SKM-1 (cell line): ENCODE data around the gene MAD2L1.
A peak's percentile ranks its signal among the peaks of the same experiment; 100 is the strongest.
"Not testable (repeated sequence)": the region's sequence is repeated elsewhere in the genome, so short reads cannot be mapped to it uniquely, and the experiment has no call there.

ENCODE experiments used
- DNase-seq: peaks from one replicate; lab custom pipeline; 2025; ENCODE audit not compliant: unreplicated experiment; lab: John Stamatoyannopoulos, UW

The MAD2L1 gene

DNA sequence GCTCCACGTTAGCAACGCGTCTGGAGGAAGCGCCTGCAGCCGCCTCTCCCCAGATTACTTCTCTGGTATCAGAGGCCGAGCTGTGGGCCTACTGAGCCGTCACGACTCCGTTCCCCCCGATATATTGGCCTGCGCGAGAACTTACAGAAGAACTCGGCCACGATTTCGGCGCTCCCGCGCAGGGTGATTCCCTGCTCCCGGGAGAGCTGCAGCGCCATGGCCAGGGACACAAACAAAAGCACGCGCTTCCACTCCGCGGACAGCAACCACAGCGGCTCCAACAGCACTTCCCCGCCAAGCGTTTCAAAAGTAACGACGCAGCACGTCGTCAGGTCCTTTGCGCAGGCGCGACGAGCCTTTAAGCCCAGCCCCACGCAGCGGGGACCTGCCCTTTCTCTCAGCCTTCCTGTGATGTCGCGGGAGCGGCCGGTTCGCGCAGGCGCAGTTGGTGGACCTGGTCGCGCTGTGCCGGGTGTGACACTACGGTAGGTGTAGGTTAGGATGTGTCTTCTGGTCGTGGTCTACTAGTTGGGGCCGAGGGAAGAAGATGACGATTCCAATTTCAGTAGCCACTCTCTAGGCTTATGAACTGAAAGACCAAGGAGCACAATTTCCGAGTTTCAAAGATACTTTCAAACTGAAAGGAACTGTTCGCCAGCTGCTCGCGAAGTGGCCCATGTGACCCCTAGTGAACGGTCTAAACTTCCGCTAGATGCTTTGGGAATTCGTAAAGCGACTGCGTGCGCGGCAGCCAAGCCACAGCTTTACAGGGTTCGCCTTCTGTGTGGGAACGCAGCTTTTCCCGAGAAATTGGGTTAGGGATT, at the start of gene MAD2L1:
Gene MAD2L1, minus strand, starts transcription at position 332 of the 824 bp plus-strand sequence. Its CDS starts 114 bp downstream, at position 218.
- peak; percentile 95 for DNase-seq

- DNase-seq = no peak
Measured at GRCh38 chr4:120111745-120112144, 45.1 kb upstream of the MAD2L1 start.

- no peak for DNase-seq
Measured at GRCh38 chr4:120109406-120109805, 42.8 kb upstream of the MAD2L1 start.

- no peak for DNase-seq
Measured at GRCh38 chr4:120105472-120105871, 38.8 kb upstream of the MAD2L1 start.

GRCh38 chr4:120096508-120097297, 30.1 kb upstream of the MAD2L1 start:
- DNase-seq = no peak

- no peak for DNase-seq
Measured at GRCh38 chr4:120088507-120088906, 21.9 kb upstream of the MAD2L1 start.

DNA sequence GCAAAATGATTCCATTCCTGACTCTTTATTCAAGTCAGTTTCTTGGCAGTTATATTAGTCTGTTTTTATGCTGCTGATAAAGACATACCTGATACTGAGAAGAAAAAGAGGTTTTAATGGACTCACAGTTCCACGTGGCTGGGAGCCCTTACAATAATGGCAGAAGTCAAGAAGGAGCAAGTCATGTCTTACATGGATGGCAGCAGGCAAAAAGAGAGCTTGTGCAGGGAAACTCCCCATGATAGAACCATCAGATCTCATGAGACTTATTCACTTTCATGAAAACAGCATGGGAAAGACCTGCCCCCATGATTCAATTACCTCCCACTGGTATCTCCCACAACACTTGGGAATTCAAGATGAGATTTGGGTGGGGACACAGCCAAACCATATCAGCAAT, 21.4 kb upstream of the MAD2L1 start:
- DNase-seq = not testable (repeated sequence)

GRCh38 chr4:120085705-120086104, 19.1 kb upstream of the MAD2L1 start:
- DNase-seq = no peak

- DNase-seq = no peak
Measured at GRCh38 chr4:120084327-120084726, 17.7 kb upstream of the MAD2L1 start.

GRCh38 chr4:120083152-120083551, 16.5 kb upstream of the MAD2L1 start:
- DNase-seq = no peak

DNA sequence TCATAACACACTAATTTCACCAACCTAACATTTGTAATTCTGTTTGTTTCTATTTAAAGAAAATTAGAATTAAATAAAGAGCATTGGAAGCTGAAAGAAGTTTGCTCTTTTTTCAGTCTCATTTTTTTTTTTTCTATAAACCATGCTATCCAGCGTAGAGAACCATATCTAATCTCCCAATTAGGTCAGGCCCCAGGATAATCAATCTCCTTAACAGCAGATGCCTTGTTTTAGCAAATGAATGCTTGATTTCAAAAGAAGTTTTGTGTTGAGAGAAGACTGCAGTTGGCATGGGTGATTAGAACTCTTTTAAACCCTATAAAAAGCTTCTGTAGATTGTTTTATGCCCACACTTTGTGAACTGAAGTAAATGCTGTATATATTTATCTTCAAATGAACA, 15.6 kb upstream of the MAD2L1 start:
- DNase-seq = no peak

- no peak for DNase-seq
Measured at GRCh38 chr4:120081726-120082125, 15.1 kb upstream of the MAD2L1 start.

DNA sequence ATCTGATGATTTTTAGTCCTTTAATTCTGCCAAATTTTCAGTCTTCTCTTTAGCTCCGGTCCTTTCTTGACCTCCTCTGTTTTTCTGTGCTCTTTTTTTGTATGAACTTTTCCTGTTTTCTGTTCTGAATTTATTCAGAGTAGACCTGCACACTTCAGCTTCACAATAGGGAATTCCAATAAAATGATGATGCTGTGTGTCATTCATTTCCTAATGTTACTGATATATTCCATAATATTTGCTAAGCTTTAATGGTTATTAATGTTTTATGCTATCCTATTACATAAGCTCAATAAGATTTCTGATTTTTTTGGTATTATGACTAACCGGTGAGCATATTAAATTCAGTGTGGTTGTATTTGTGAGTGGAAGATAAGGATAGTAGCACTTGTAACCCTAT, 13.9 kb upstream of the MAD2L1 start:
- DNase-seq = no peak

- DNase-seq = no peak
Measured at GRCh38 chr4:120079839-120080520, 13.3 kb upstream of the MAD2L1 start.

DNA sequence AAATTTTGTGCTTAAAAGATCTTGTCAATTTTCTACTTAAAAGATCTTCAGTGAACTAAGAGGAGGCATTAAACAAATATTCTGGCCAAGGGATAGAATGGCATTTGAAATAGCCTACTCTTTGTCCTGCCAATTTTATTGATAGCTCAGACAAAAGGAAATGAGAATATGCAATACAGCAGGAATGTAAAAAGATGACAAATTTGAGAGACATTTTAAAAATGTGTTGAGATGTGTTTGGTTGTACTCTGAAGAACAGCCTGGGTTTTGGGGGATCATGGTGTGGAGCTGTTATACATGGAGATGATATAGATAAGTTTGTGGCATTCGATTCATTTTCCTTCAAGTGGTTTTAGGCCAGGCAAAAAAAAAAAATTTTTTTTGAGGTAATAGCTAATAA, 11.6 kb upstream of the MAD2L1 start:
- DNase-seq = no peak

DNA sequence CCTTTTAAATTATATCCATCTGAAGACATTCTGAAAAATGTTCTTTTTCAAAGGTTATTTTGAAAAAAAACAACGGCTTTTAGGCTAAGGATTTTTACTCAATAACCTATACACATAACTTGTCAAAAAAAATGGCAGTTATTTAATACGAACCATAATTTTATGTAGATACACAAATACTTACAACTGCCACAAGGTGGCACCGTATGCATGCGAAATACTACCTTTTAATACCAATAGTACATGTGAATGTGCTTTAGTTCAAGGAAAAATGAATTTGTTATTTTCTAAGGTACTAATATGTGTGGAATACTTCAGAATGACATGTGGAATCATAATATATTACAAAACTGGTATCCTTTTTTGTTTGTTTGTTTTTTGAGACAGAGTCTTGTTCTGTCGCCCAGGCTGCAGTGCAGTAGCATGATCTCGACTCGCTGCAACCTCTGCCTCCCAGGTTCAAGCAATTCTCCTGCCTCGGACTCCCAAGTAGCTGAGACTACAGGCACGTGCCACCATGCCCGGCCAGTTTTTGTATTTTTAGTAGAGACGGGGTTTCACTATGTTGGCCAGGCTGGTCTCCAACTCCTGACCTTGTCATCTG, 4.6 kb upstream of the MAD2L1 start:
- no peak for DNase-seq

DNA sequence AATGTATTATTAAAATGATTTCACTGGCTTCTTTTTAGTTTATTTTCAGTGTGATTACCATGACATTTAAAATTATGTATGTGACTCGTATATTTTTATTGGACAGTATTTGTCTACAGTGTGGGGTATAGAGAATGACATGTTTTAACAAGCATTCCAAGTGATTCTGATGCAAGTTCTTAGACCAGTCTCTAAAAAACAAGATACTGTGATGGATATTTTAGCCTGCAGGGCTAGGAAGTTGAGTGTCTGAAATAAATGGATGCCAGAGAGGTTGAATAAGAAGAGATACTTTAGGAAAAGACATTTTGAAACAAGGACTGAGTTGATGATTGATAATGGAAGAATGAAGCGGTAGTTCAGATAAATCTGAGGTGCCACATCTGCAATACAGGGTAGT, 3.5 kb upstream of the MAD2L1 start:
- DNase-seq = no peak

- peak; percentile 70 for DNase-seq
Measured at GRCh38 chr4:120065974-120066516, 603 bp downstream of the MAD2L1 start.

GRCh38 chr4:120064887-120065286, 1.8 kb downstream of the MAD2L1 start:
- no peak for DNase-seq

GRCh38 chr4:120063711-120064110, 2.9 kb downstream of the MAD2L1 start:
- DNase-seq = not testable (repeated sequence)

GRCh38 chr4:120062663-120063195, 3.9 kb downstream of the MAD2L1 start:
- DNase-seq = no peak
